WTC11 (cell line): Measurements from ENCODE around the gene TEC. TPM values are rescaled to one million over a fixed set of nuclear protein-coding genes. Genes with fewer than 3 reads are reported as not detected.

ENCODE experiments used
- ATAC-seq: fragments of 200-7000 bp; cut with Tn5 transposase; 2 replicates; pipeline ENCODE4 v1.10.0; 2021; ENCODE audit warnings: mild to moderate bottlenecking, moderate library complexity
- CTCF ChIA-PET: fragments of 300-600 bp; sonication (Branson Sonifier 250); formaldehyde crosslinking; loops from one replicate; lab custom pipeline; 2021; ENCODE audit warnings: antibody characterized with exemption; lab: Charles Lee
- POLR2A ChIA-PET: fragments of 350-600 bp; sonication (Branson Sonifier 250); formaldehyde crosslinking; loops from one replicate; lab custom pipeline; 2021; ENCODE audit warnings: antibody characterized with exemption; lab: Charles Lee
- DNase-seq: peaks from one replicate; pipeline ENCODE4 v3.0.0; 2021; ENCODE audit warnings: low spot score
- H3K27ac Mint-ChIP-seq: 2 replicates; pipeline ENCODE4 v1.8.0; 2021; ENCODE audit warnings: mixed read lengths
- H3K27me3 Mint-ChIP-seq: 2 replicates; pipeline ENCODE4 v1.8.0; 2021; ENCODE audit warnings: low read depth, mild to moderate bottlenecking, moderate library complexity, mixed read lengths
- H3K36me3 Mint-ChIP-seq: 2 replicates; pipeline ENCODE4 v1.8.0; 2021; ENCODE audit warnings: mixed read lengths
- H3K4me1 Mint-ChIP-seq: 2 replicates; pipeline ENCODE4 v1.8.0; 2022; ENCODE audit warnings: mixed read lengths
- H3K4me3 Mint-ChIP-seq: 2 replicates; pipeline ENCODE4 v1.8.0; 2021; ENCODE audit warnings: mild to moderate bottlenecking, moderate library complexity, mixed read lengths
- H3K9me3 Mint-ChIP-seq: 2 replicates; pipeline ENCODE4 v1.8.0; 2021; ENCODE audit warnings: mixed read lengths
- ESRRA ChIP-seq: sonication (generic); formaldehyde crosslinking; IDR thresholded peaks from 2 replicates; pipeline ENCODE4 v1.8.1; 2022; ENCODE audit warnings: mild to moderate bottlenecking, missing genetic modification reagents, borderline replicate concordance
- FOXJ3 ChIP-seq: sonication (generic); formaldehyde crosslinking; IDR thresholded peaks from 2 replicates; pipeline ENCODE4 v1.9.0; 2021; ENCODE audit warnings: missing genetic modification reagents, mild to moderate bottlenecking, borderline replicate concordance
- FOXK1 ChIP-seq: sonication (generic); formaldehyde crosslinking; IDR thresholded peaks from 2 replicates; pipeline ENCODE4 v1.8.0; 2022; ENCODE audit warnings: mild to moderate bottlenecking, moderate library complexity, missing genetic modification reagents
- GRHL2 ChIP-seq: fragments of 250-450 bp; sonication (Bioruptor Pico); IDR thresholded peaks from 2 replicates; pipeline ENCODE4 v1.8.0; 2022; ENCODE audit warnings: mild to moderate bottlenecking, moderate library complexity; ENCODE audit not compliant: insufficient replicate concordance, severe bottlenecking
- HMGA2 ChIP-seq: fragments of 250-450 bp; sonication (Bioruptor Pico); IDR thresholded peaks from 2 replicates; pipeline ENCODE4 v1.4.0; 2021; ENCODE audit warnings: mild to moderate bottlenecking, moderate library complexity
- NFYB ChIP-seq: sonication (generic); formaldehyde crosslinking; conservative IDR thresholded peaks from 2 replicates; pipeline ENCODE4 v1.8.0; 2022; ENCODE audit warnings: low read depth, missing genetic modification reagents
- OVOL2 ChIP-seq: fragments of 250-450 bp; sonication (Bioruptor Pico); IDR thresholded peaks from 2 replicates; pipeline ENCODE4 v1.9.0; 2021; ENCODE audit warnings: mild to moderate bottlenecking, borderline replicate concordance
- PRRX2 ChIP-seq: fragments of 250-450 bp; sonication (Bioruptor Pico); IDR thresholded peaks from 2 replicates; pipeline ENCODE4 v1.8.0; 2021; ENCODE audit warnings: mild to moderate bottlenecking
- SOX15 ChIP-seq: fragments of 250-450 bp; sonication (Bioruptor Pico); IDR thresholded peaks from 2 replicates; pipeline ENCODE4 v1.9.0; 2021; ENCODE audit warnings: mild to moderate bottlenecking
- SP1 ChIP-seq: sonication (generic); formaldehyde crosslinking; conservative IDR thresholded peaks from 2 replicates; pipeline ENCODE4 v1.8.1; 2022; ENCODE audit warnings: missing genetic modification reagents
- TEAD1 ChIP-seq: sonication (generic); formaldehyde crosslinking; IDR thresholded peaks from 2 replicates; pipeline ENCODE4 v1.8.0; 2022; ENCODE audit warnings: mild to moderate bottlenecking, missing genetic modification reagents
- ZNF219 ChIP-seq: sonication (generic); formaldehyde crosslinking; IDR thresholded peaks from 2 replicates; pipeline ENCODE4 v1.8.0; 2023; ENCODE audit warnings: missing genetic modification reagents, mild to moderate bottlenecking, borderline replicate concordance
- total RNA-seq: library from RNA; stranded (reverse); gene quantifications from 3 replicates; pipeline ENCODE4 v1.2.3, GENCODE V29; 2021
- TF ChIP-seq, protein P1 (sequence below): sonication (generic); formaldehyde crosslinking; conservative IDR thresholded peaks from 2 replicates; pipeline ENCODE4 v1.8.1; 2023; ENCODE audit warnings: mild to moderate bottlenecking, low read depth, missing genetic modification reagents, moderate library complexity
- TF ChIP-seq, protein P2 (sequence below): sonication (generic); formaldehyde crosslinking; IDR thresholded peaks from 2 replicates; pipeline ENCODE4 v1.8.1; 2023; ENCODE audit warnings: mild to moderate bottlenecking, missing genetic modification reagents
- TF ChIP-seq, protein P3 (sequence below): sonication (generic); formaldehyde crosslinking; IDR thresholded peaks from 2 replicates; pipeline ENCODE4 v1.8.1; 2023; ENCODE audit warnings: mild to moderate bottlenecking, missing genetic modification reagents, moderate library complexity
- TF ChIP-seq, protein P4 (sequence below): fragments of 250-450 bp; sonication (Bioruptor Pico); IDR thresholded peaks from 2 replicates; pipeline ENCODE4 v2.1.2; 2022; ENCODE audit warnings: mild to moderate bottlenecking, moderate library complexity
- TF ChIP-seq, protein P5 (sequence below): sonication (generic); formaldehyde crosslinking; IDR thresholded peaks from 2 replicates; pipeline ENCODE4 v1.8.0; 2022; ENCODE audit warnings: missing genetic modification reagents
- TF ChIP-seq, protein P6 (sequence below): fragments of 250-450 bp; sonication (Bioruptor Pico); IDR thresholded peaks from 2 replicates; pipeline ENCODE4 v1.9.0; 2021; ENCODE audit warnings: moderate library complexity, mild to moderate bottlenecking, inconsistent platforms, borderline replicate concordance
- TF ChIP-seq, protein P7 (sequence below): sonication (generic); formaldehyde crosslinking; IDR thresholded peaks from 2 replicates; pipeline ENCODE4 v1.8.0; 2022; ENCODE audit warnings: mild to moderate bottlenecking, missing genetic modification reagents
- TF ChIP-seq, protein P8 (sequence below): sonication (generic); formaldehyde crosslinking; IDR thresholded peaks from 2 replicates; pipeline ENCODE4 v1.8.1; 2023; ENCODE audit warnings: mild to moderate bottlenecking, missing genetic modification reagents

TEC gene
- total RNA-seq, 1 experiment from 2014 or later: 8.8 TPM

DNA sequence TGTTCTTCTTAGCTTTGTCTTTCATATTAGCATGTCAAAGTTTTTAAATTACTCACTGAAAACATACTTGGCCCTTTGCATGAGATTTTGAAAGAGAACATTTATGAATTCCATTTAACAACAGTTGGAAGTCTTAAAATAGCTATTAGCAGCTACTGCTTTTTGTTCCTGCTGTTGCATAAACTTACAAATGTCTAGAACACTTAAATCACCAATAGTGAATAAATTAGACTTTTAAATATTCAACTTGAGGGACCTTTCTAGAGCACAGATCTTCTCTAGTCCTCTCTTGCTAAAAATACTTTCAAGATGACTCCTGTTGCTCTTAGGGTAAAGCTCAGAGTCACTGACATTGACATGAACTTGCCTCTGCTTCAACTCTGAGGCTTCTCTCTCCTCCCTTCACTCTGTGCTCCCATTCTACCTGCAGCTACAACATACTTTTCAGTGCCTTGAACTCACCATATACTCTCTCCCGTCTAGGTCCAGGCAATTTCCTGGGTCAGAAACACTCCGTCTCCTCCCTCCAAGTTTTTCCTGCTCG, 119.7 kb downstream of the TEC start:
- Mint-ChIP-seq H3K27me3 (no peaks in the 10 kb centered on the region), H3K36me3 (peaks cover 41% of the 10 kb centered on the region), H3K9me3 (peaks cover 18% of the 10 kb centered on the region), H3K4me3 (no peak overlapping the region), H3K27ac (no peak overlapping the region; the same call in 1 of the 2 replicates), H3K4me1 (peaks cover 6% of the 10 kb centered on the region)
- DNase-seq: no peak
- TF ChIP-seq, protein P1, sequence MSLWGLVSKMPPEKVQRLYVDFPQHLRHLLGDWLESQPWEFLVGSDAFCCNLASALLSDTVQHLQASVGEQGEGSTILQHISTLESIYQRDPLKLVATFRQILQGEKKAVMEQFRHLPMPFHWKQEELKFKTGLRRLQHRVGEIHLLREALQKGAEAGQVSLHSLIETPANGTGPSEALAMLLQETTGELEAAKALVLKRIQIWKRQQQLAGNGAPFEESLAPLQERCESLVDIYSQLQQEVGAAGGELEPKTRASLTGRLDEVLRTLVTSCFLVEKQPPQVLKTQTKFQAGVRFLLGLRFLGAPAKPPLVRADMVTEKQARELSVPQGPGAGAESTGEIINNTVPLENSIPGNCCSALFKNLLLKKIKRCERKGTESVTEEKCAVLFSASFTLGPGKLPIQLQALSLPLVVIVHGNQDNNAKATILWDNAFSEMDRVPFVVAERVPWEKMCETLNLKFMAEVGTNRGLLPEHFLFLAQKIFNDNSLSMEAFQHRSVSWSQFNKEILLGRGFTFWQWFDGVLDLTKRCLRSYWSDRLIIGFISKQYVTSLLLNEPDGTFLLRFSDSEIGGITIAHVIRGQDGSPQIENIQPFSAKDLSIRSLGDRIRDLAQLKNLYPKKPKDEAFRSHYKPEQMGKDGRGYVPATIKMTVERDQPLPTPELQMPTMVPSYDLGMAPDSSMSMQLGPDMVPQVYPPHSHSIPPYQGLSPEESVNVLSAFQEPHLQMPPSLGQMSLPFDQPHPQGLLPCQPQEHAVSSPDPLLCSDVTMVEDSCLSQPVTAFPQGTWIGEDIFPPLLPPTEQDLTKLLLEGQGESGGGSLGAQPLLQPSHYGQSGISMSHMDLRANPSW (CRISPR knock-in tag): no peak
- TF ChIP-seq NFYB (CRISPR knock-in tag): no peak
- TF ChIP-seq ZNF219 (CRISPR knock-in tag): no peak
- no peak for TF ChIP-seq FOXJ3 (CRISPR knock-in tag)
- TF ChIP-seq, protein P2, sequence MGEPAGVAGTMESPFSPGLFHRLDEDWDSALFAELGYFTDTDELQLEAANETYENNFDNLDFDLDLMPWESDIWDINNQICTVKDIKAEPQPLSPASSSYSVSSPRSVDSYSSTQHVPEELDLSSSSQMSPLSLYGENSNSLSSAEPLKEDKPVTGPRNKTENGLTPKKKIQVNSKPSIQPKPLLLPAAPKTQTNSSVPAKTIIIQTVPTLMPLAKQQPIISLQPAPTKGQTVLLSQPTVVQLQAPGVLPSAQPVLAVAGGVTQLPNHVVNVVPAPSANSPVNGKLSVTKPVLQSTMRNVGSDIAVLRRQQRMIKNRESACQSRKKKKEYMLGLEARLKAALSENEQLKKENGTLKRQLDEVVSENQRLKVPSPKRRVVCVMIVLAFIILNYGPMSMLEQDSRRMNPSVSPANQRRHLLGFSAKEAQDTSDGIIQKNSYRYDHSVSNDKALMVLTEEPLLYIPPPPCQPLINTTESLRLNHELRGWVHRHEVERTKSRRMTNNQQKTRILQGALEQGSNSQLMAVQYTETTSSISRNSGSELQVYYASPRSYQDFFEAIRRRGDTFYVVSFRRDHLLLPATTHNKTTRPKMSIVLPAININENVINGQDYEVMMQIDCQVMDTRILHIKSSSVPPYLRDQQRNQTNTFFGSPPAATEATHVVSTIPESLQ (CRISPR knock-in tag): no peak
- no peak for TF ChIP-seq TEAD1 (CRISPR knock-in tag)
- TF ChIP-seq, protein P3, sequence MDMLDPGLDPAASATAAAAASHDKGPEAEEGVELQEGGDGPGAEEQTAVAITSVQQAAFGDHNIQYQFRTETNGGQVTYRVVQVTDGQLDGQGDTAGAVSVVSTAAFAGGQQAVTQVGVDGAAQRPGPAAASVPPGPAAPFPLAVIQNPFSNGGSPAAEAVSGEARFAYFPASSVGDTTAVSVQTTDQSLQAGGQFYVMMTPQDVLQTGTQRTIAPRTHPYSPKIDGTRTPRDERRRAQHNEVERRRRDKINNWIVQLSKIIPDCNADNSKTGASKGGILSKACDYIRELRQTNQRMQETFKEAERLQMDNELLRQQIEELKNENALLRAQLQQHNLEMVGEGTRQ: no peak
- no peak for TF ChIP-seq HMGA2 (CRISPR knock-in tag)
- no peak for TF ChIP-seq PRRX2
- no peak for TF ChIP-seq SP1 (CRISPR knock-in tag)
- TF ChIP-seq SOX15 (CRISPR knock-in tag): no peak
- TF ChIP-seq, protein P4, sequence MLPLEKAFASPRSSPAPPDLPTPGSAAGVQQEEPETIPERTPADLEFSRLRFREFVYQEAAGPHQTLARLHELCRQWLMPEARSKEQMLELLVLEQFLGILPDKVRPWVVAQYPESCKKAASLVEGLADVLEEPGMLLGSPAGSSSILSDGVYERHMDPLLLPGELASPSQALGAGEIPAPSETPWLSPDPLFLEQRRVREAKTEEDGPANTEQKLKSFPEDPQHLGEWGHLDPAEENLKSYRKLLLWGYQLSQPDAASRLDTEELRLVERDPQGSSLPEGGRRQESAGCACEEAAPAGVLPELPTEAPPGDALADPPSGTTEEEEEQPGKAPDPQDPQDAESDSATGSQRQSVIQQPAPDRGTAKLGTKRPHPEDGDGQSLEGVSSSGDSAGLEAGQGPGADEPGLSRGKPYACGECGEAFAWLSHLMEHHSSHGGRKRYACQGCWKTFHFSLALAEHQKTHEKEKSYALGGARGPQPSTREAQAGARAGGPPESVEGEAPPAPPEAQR (CRISPR knock-in tag): no peak
- ChIA-PET CTCF (interaction anchor here (0.8 to 1.2 kb wide), 3 partner anchors 22 to 125 kb away, joined by 4 to 5 read pairs (median 5); no protein-coding TSS in a partner anchor), POLR2A (no interaction called here)
- ATAC-seq: no peak; the same call in 1 of the 2 replicates

DNA sequence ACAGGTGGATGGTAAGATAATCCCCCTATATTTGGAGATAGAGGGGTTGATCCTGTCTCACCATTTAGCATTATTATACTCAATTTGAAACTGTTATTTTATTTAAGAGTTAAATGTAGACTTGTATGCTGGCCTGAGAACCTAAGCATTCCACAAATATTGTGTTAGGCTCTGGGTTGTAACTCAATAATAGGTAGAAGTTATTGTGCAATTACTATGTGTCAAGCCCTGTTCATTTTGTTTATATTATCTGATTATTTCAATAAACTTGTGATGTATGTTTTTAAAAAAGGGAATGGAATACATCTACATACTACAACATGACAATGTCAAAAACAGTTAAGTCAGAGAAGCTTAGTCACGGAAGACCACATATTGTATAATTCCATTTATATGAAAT, 122.0 kb downstream of the TEC start:
- Mint-ChIP-seq H3K4me1 (peaks cover 6% of the 10 kb centered on the region), H3K27ac (no peak overlapping the region), H3K4me3 (no peak overlapping the region), H3K27me3 (no peaks in the 10 kb centered on the region), H3K36me3 (peaks cover 34% of the 10 kb centered on the region), H3K9me3 (no peaks in the 10 kb centered on the region)
- ChIA-PET CTCF (no interaction called here), POLR2A (no interaction called here)
- no peak for ATAC-seq
- DNase-seq: no peak
- no peak for TF ChIP-seq OVOL2 (CRISPR knock-in tag)
- no peak for TF ChIP-seq GRHL2
- no peak for TF ChIP-seq NFYB (CRISPR knock-in tag)
- TF ChIP-seq, protein P5, sequence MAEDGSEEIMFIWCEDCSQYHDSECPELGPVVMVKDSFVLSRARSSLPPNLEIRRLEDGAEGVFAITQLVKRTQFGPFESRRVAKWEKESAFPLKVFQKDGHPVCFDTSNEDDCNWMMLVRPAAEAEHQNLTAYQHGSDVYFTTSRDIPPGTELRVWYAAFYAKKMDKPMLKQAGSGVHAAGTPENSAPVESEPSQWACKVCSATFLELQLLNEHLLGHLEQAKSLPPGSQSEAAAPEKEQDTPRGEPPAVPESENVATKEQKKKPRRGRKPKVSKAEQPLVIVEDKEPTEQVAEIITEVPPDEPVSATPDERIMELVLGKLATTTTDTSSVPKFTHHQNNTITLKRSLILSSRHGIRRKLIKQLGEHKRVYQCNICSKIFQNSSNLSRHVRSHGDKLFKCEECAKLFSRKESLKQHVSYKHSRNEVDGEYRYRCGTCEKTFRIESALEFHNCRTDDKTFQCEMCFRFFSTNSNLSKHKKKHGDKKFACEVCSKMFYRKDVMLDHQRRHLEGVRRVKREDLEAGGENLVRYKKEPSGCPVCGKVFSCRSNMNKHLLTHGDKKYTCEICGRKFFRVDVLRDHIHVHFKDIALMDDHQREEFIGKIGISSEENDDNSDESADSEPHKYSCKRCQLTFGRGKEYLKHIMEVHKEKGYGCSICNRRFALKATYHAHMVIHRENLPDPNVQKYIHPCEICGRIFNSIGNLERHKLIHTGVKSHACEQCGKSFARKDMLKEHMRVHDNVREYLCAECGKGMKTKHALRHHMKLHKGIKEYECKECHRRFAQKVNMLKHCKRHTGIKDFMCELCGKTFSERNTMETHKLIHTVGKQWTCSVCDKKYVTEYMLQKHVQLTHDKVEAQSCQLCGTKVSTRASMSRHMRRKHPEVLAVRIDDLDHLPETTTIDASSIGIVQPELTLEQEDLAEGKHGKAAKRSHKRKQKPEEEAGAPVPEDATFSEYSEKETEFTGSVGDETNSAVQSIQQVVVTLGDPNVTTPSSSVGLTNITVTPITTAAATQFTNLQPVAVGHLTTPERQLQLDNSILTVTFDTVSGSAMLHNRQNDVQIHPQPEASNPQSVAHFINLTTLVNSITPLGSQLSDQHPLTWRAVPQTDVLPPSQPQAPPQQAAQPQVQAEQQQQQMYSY (CRISPR knock-in tag): no peak
- TF ChIP-seq, protein P6, sequence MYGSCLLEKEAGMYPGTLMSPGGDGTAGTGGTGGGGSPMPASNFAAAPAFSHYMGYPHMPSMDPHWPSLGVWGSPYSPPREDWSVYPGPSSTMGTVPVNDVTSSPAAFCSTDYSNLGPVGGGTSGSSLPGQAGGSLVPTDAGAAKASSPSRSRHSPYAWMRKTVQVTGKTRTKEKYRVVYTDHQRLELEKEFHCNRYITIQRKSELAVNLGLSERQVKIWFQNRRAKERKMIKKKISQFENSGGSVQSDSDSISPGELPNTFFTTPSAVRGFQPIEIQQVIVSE (CRISPR knock-in tag): no peak
- TF ChIP-seq, protein P7, sequence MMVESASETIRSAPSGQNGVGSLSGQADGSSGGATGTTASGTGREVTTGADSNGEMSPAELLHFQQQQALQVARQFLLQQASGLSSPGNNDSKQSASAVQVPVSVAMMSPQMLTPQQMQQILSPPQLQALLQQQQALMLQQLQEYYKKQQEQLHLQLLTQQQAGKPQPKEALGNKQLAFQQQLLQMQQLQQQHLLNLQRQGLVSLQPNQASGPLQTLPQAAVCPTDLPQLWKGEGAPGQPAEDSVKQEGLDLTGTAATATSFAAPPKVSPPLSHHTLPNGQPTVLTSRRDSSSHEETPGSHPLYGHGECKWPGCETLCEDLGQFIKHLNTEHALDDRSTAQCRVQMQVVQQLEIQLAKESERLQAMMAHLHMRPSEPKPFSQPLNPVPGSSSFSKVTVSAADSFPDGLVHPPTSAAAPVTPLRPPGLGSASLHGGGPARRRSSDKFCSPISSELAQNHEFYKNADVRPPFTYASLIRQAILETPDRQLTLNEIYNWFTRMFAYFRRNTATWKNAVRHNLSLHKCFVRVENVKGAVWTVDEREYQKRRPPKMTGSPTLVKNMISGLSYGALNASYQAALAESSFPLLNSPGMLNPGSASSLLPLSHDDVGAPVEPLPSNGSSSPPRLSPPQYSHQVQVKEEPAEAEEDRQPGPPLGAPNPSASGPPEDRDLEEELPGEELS (CRISPR knock-in tag): no peak
- TF ChIP-seq ESRRA: no peak
- TF ChIP-seq, protein P8, sequence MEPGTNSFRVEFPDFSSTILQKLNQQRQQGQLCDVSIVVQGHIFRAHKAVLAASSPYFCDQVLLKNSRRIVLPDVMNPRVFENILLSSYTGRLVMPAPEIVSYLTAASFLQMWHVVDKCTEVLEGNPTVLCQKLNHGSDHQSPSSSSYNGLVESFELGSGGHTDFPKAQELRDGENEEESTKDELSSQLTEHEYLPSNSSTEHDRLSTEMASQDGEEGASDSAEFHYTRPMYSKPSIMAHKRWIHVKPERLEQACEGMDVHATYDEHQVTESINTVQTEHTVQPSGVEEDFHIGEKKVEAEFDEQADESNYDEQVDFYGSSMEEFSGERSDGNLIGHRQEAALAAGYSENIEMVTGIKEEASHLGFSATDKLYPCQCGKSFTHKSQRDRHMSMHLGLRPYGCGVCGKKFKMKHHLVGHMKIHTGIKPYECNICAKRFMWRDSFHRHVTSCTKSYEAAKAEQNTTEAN (CRISPR knock-in tag): no peak
- TF ChIP-seq FOXK1 (CRISPR knock-in tag): no peak
